Measurements from ENCODE around the gene NKD2. TPM values are rescaled to one million over a fixed set of nuclear protein-coding genes. Genes with fewer than 3 reads are reported as not detected.

The NKD2 gene
- polyA plus RNA-seq, 1 experiment, result not detected

GRCh38 chr5:1065891-1066650, 57.5 kb downstream of the NKD2 start:
- no peak overlapping the region for H3K27ac ChIP-seq (ENCODE audit: low read depth, low read length)
- no peaks in the 10 kb centered on the region for H3K27me3 ChIP-seq (ENCODE audit: control insufficient read depth, insufficient read depth, low read length)
- no peak for DNase-seq (ENCODE audit: low read depth, low spot score)
- peaks cover 56% of the 10 kb centered on the region for H3K9me3 ChIP-seq (ENCODE audit: control insufficient read depth, insufficient read depth, low read length)
- H3K4me3 ChIP-seq (ENCODE audit: low read depth, low read length), result no peak overlapping the region
- CTCF ChIA-PET, result no interaction called here
- POLR2A ChIA-PET, result no interaction called here
- TF ChIP-seq CTCF (IDR thresholded peaks at IDR 0.05; ENCODE audit: low read depth, low read length), result no peak

DNA sequence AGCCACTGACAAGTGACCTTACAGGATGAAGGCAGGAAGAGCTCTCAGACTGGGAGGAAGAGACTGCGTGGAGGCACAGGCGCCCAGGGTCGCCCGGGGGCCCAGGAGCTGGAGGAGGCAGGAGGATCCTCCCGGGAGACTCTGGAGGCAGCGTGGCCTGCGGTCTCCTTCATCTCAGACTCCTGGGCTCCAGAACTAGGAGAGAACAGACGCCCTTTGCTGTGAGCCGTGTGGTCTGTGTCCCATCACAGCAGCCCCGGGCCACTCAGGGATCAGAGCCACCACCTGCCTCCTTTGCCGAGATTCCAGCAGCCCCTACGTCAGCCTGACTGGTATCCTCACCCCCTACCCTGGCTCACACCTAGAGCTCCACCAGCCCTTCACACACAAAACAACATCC, 58.1 kb downstream of the NKD2 start:
- no peak overlapping the region for H3K27ac ChIP-seq (ENCODE audit: low read depth, low read length)
- peaks cover 53% of the 10 kb centered on the region for H3K9me3 ChIP-seq (ENCODE audit: control insufficient read depth, insufficient read depth, low read length)
- ChIA-PET CTCF (no interaction called here), POLR2A (no interaction called here)
- H3K4me3 ChIP-seq (ENCODE audit: low read depth, low read length), result no peak overlapping the region
- DNase-seq (ENCODE audit: low read depth, low spot score), result no peak
- TF ChIP-seq CTCF (IDR thresholded peaks at IDR 0.05; ENCODE audit: low read depth, low read length), result no peak
- no peaks in the 10 kb centered on the region for H3K27me3 ChIP-seq (ENCODE audit: control insufficient read depth, insufficient read depth, low read length)

DNA sequence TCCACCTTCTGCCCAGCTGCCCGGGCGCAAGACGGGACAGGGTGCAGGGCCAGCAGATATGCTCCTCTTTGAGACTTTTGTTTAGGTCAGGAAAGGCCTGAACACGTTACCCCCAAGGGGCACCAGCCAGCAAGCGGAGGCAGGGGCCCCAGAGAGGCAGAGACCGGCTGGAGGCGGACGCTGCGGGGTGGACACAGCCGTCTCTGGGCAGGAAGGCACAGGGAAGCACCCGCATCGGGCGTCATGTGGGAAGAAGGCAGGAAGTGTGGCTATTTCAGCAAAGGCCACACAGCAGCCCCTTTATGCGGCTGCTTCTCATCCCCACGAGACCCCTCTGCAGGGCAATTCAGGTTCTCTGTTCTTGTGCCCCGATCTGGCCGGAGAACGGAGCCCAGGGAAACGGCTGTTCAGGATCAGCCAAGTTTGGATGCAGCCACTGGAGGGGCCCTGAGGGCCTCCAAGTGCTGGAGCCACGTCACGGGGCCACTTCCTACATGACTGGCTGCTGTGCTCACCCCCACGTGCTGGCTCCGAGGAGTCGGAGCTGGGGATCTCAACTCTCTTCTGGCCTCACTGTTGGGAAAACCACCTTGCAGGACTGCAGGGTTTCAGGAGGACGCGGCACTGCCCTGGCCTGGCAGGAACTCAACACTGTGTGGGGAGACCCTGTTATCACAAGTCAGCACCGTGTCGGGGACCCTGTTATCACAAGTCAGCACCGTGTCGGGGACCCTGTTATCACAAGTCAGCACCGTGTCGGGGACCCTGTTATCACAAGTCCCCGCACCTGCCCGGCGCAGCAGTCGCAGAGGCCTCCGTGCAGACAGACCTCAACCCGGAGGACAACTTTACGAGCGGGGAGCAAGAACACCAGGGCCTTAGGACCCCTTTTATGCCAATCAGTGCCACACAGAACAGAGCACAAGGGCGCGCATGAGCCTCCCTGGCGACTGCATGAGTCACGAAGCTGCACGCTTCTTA, 58.8 kb downstream of the NKD2 start:
- Histone ChIP-seq H3K27ac (ENCODE audit: low read depth, low read length) (no peak overlapping the region), H3K27me3 (ENCODE audit: control insufficient read depth, insufficient read depth, low read length) (no peaks in the 10 kb centered on the region), H3K4me3 (ENCODE audit: low read depth, low read length) (no peak overlapping the region), H3K9me3 (ENCODE audit: control insufficient read depth, insufficient read depth, low read length) (peaks cover 45% of the 10 kb centered on the region)
- ChIA-PET CTCF (no interaction called here), POLR2A (no interaction called here)
- TF ChIP-seq CTCF (IDR thresholded peaks at IDR 0.05; ENCODE audit: low read depth, low read length), result no peak
- DNase-seq (ENCODE audit: low read depth, low spot score), result no peak

GRCh38 chr5:1068204-1068894, 59.7 kb downstream of the NKD2 start:
- H3K27ac ChIP-seq (ENCODE audit: low read depth, low read length), result no peak overlapping the region
- ChIA-PET CTCF (no interaction called here), POLR2A (no interaction called here)
- no peak for TF ChIP-seq CTCF (IDR thresholded peaks at IDR 0.05; ENCODE audit: low read depth, low read length)
- DNase-seq (ENCODE audit: low read depth, low spot score), result no peak
- H3K27me3 ChIP-seq (ENCODE audit: control insufficient read depth, insufficient read depth, low read length), result no peaks in the 10 kb centered on the region
- peaks cover 39% of the 10 kb centered on the region for H3K9me3 ChIP-seq (ENCODE audit: control insufficient read depth, insufficient read depth, low read length)
- H3K4me3 ChIP-seq (ENCODE audit: low read depth, low read length), result no peak overlapping the region

Measured in AG04450 (cell line).